Panc1 (cell line): ENCODE results near the gene SMARCAD1. TPM values are rescaled to one million over a fixed set of nuclear protein-coding genes. Genes with fewer than 3 reads are reported as not detected.

ENCODE experiments used
- ATAC-seq: fragments of 200-7000 bp; cut with Tn5 transposase; 2 replicates; pipeline ENCODE4 v1.9.1; 2020; ENCODE audit warnings: mild to moderate bottlenecking, moderate library complexity
- BruUV-seq: library from RNA; stranded (reverse); fragments of 400-500 nt; replicated peaks from 2 replicates; lab custom pipeline; 2021; lab: Mats Ljungman, UMichigan
- CTCF ChIA-PET: fragments of 300-600 bp; sonication (Branson Sonifier 250); formaldehyde crosslinking; loops from one replicate; lab custom pipeline; 2022; ENCODE audit warnings: antibody characterized with exemption; lab: Charles Lee
- POLR2A ChIA-PET: fragments of 300-600 bp; sonication (Branson Sonifier 250); formaldehyde crosslinking; loops from one replicate; lab custom pipeline; 2022; ENCODE audit warnings: antibody characterized with exemption; lab: Charles Lee
- DNase-seq: peaks from one replicate; pipeline ENCODE4 v3.0.0-alpha.2; 2010; ENCODE audit warnings: low read depth, low spot score
- H3K27ac ChIP-seq: 2 replicates; pipeline ENCODE4 v1.5.1; 2011; ENCODE audit warnings: mild to moderate bottlenecking, low read length, inconsistent platforms
- H3K27me3 ChIP-seq: fragments of 200-500 bp; sonication (Bioruptor generic); 2 replicates; pipeline ENCODE4 v1.6.0; 2014; ENCODE audit warnings: low read length, inconsistent platforms; ENCODE audit not compliant: control insufficient read depth, insufficient read depth
- H3K36me3 ChIP-seq: fragments of 200-500 bp; sonication (Bioruptor generic); 2 replicates; pipeline ENCODE4 v1.5.1; 2014; ENCODE audit warnings: inconsistent platforms, mild to moderate bottlenecking, low read length, moderate library complexity; ENCODE audit not compliant: control insufficient read depth, insufficient read depth
- H3K4me1 ChIP-seq: 2 replicates; pipeline ENCODE4 v1.5.1; 2011; ENCODE audit warnings: inconsistent platforms, mild to moderate bottlenecking, low read length, moderate library complexity; ENCODE audit not compliant: control insufficient read depth, insufficient read depth
- H3K4me3 ChIP-seq, 2 experiments: 2 replicates each; pipeline ENCODE4 v1.5.1; 2011 to 2012; ENCODE audit warnings: low read depth in 2 of 2, low read length in 2 of 2, mild to moderate bottlenecking in 2 of 2, inconsistent platforms in 1 of 2, moderate library complexity in 1 of 2
- H3K9me3 ChIP-seq: fragments of 200-500 bp; sonication (Bioruptor generic); 2 replicates; pipeline ENCODE4 v1.5.1; 2014; ENCODE audit warnings: low read depth, mild to moderate bottlenecking, inconsistent platforms, low read length, moderate library complexity; ENCODE audit not compliant: control insufficient read depth, insufficient read depth
- CTCF ChIP-seq: fragments of 450-650 bp; IDR thresholded peaks from 2 replicates; pipeline ENCODE4 v1.5.1; 2017; ENCODE audit warnings: mild to moderate bottlenecking
- POLR2AphosphoS5 ChIP-seq: IDR thresholded peaks from 2 replicates; pipeline ENCODE4 v1.6.1; 2012; ENCODE audit warnings: mild to moderate bottlenecking, low read depth, low read length, moderate library complexity
- REST ChIP-seq, 2 experiments: IDR thresholded peaks; 2 replicates each; pipeline ENCODE4 v1.6.1; 2011 to 2012; ENCODE audit warnings: low read depth in 2 of 2, control low read depth in 1 of 2, low read length in 1 of 2, mild to moderate bottlenecking in 1 of 2, moderate library complexity in 1 of 2; ENCODE audit not compliant: insufficient read depth in 1 of 2
- SIN3A ChIP-seq: IDR thresholded peaks from 2 replicates; pipeline ENCODE4 v1.6.1; 2012; ENCODE audit warnings: low read depth, mild to moderate bottlenecking, low read length, moderate library complexity, borderline replicate concordance; ENCODE audit not compliant: insufficient read depth
- TCF7L2 ChIP-seq: IDR thresholded peaks from 2 replicates; pipeline ENCODE4 v1.6.1; 2011; ENCODE audit warnings: mild to moderate bottlenecking, low read depth, low read length, inconsistent platforms
- in situ Hi-C: cut with HindIII; loops from 2 replicates; pipeline ENCODE4 v1.10.0; 2016; ENCODE audit warnings: low sequenced_read_pairs, low pct_unique_long_range_greater_than_20kb
- intact Hi-C: fragments of 100-400 bp; cut with micrococcal nuclease; formaldehyde crosslinking; loops from one replicate; pipeline ENCODE4 v1.10.0; 2022; ENCODE audit not compliant: unreplicated experiment
- total RNA-seq: library from RNA; stranded (reverse); gene quantifications from one replicate; pipeline ENCODE4 v1.2.1, GENCODE V29; 2021; ENCODE audit not compliant: unreplicated experiment

SMARCAD1 gene
- total RNA-seq, 1 experiment from 2014 or later: 20.7 TPM

- no peak overlapping the region for H3K27ac ChIP-seq
- no peaks in the 10 kb centered on the region for H3K9me3 ChIP-seq
- ChIA-PET CTCF (no interaction called here), POLR2A (no interaction called here)
- no peaks in the 10 kb centered on the region for H3K36me3 ChIP-seq
- H3K4me1 ChIP-seq: no peaks in the 10 kb centered on the region
- no peak for DNase-seq
- in situ Hi-C loops: no loop called here
- BruUV-seq: no TSS peak
- ATAC-seq: no peak
- no peaks in the 10 kb centered on the region for H3K27me3 ChIP-seq
- TF ChIP-seq REST (IDR thresholded peaks at IDR 0.05; ENCODE audit: insufficient read depth in 1 of 2, low read depth in 2 of 2, low read length in 1 of 2) (no peak), CTCF (no peak), TCF7L2 (no peak), SIN3A (no peak), POLR2AphosphoS5 (no peak)
- intact Hi-C loops: no loop called here
- no peak overlapping the region for H3K4me3 ChIP-seq
These were observed 118.2 kb downstream of the SMARCAD1 start for GRCh38 chr4:94325835-94326234.

GRCh38 chr4:94329933-94330332, 122.3 kb downstream of the SMARCAD1 start:
- DNase-seq: no peak
- H3K27ac ChIP-seq: no peak overlapping the region
- no TSS peak for BruUV-seq
- no peaks in the 10 kb centered on the region for H3K27me3 ChIP-seq
- in situ Hi-C loops: no loop called here
- ChIA-PET CTCF (no interaction called here), POLR2A (no interaction called here)
- TF ChIP-seq SIN3A (no peak), POLR2AphosphoS5 (no peak), TCF7L2 (no peak), REST (IDR thresholded peaks at IDR 0.05; ENCODE audit: insufficient read depth in 1 of 2, low read depth in 2 of 2, low read length in 1 of 2) (no peak), CTCF (no peak)
- no peak overlapping the region for H3K4me3 ChIP-seq
- H3K9me3 ChIP-seq: no peaks in the 10 kb centered on the region
- intact Hi-C loops: no loop called here
- H3K4me1 ChIP-seq: no peaks in the 10 kb centered on the region
- no peaks in the 10 kb centered on the region for H3K36me3 ChIP-seq
- no peak for ATAC-seq
